Naive B cell (primary cell): ENCODE measurements around the gene GAB2. TPM values are rescaled to one million over a fixed set of nuclear protein-coding genes. Genes with fewer than 3 reads are reported as not detected.

Experiments
- ATAC-seq, 2 donors: fragments of 150-1000 bp; cut with Tn5 transposase; 2 replicates each; pipeline ENCODE4 v1.10.0; 2021; ENCODE audit warnings: low read depth in 2 of 2, mild to moderate bottlenecking in 2 of 2, moderate library complexity in 2 of 2
- DNase-seq: peaks from one replicate; pipeline ENCODE4 v3.0.0; 2022
- H3K27ac Mint-ChIP-seq, 6 donors: one replicate each; pipeline ENCODE4 v1.8.0; 2020 to 2022; ENCODE audit warnings: mild to moderate bottlenecking in 6 of 6, mixed read lengths in 6 of 6, moderate library complexity in 5 of 6, inconsistent platforms in 2 of 6
- H3K27me3 Mint-ChIP-seq, 3 donors: one replicate each; pipeline ENCODE4 v1.8.0; 2021 to 2022; ENCODE audit warnings: mixed read lengths in 3 of 3, mild to moderate bottlenecking in 1 of 3
- H3K36me3 Mint-ChIP-seq, 2 donors: one replicate each; pipeline ENCODE4 v1.8.0; 2020 to 2022; ENCODE audit warnings: mixed read lengths in 2 of 2, inconsistent platforms in 1 of 2, mild to moderate bottlenecking in 1 of 2
- H3K4me1 Mint-ChIP-seq, 3 donors: one replicate each; pipeline ENCODE4 v1.8.0; 2020 to 2022; ENCODE audit warnings: mixed read lengths in 3 of 3, inconsistent platforms in 1 of 3, mild to moderate bottlenecking in 1 of 3, moderate library complexity in 1 of 3
- H3K4me3 Mint-ChIP-seq, 8 donors: one replicate each; pipeline ENCODE4 v1.8.0; 2020 to 2022; ENCODE audit warnings: mild to moderate bottlenecking in 8 of 8, mixed read lengths in 8 of 8, moderate library complexity in 8 of 8, inconsistent platforms in 2 of 8
- H3K9me3 Mint-ChIP-seq, 7 donors: one replicate each; pipeline ENCODE4 v1.8.0; 2020 to 2022; ENCODE audit warnings: mixed read lengths in 7 of 7, mild to moderate bottlenecking in 5 of 7, inconsistent platforms in 2 of 7, moderate library complexity in 1 of 7
- polyA plus RNA-seq, 6 donors: library from polyadenylated mRNA; unstranded; fragments of 300-500 nt; fragmentation: Illumina TruSeq; gene quantifications; one replicate each; pipeline ENCODE4 v1.2.3, GENCODE V29; 2021; ENCODE audit warnings: low read depth in 6 of 6

The GAB2 gene
- polyA plus RNA-seq, 6 donors from 2014 or later: 0.71 to 4.2 (median 2.2) TPM

DNA sequence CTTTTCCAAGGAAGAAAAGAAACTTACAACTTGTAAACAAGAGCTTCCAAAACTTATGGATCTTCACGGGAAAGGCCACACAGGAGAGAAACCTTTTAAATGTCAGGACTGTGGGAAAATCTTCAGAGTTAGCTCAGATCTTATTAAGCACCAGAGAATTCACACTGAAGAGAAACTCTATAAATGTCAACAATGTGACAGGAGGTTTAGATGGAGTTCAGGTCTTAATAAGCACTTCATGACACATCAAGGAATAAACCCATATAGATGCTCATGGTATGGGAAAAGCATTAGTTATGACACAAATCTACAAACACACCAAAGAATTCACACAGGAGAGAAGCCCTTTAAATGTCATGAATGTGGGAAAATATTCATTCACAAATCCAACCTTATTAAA, 32.4 kb downstream of the GAB2 start:
- Mint-ChIP-seq H3K27me3 (no peaks in the 10 kb centered on the region), H3K4me1 (peaks cover 4 to 11% (median 11%) of the 10 kb centered on the region in 3 donors), H3K36me3 (peaks cover 15 to 23% of the 10 kb centered on the region in 2 donors), H3K9me3 (peaks cover 12 to 28% (median 14%) of the 10 kb centered on the region in 7 donors), H3K27ac (no peak overlapping the region), H3K4me3 (no peak overlapping the region)
- ATAC-seq: no peak
- DNase-seq: no peak

DNA sequence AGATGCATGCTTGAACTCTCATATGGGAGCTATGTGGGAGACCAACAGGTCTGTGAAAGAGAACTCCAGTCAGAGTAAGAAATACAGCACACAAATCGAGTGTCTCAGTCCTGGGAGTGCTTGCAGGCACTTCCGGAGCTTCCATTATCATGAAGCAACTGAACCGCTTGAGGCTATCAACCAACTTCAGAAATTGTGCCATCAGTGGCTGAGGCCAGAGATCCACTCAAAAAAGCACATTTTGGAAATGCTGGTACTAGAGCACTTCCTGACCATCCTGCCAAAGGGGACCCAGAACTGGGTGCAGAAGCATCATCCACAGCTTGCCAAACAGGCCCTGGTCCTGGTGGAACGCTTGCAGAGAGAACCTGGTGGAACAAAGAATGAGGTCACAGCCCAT, 33.4 kb downstream of the GAB2 start:
- Mint-ChIP-seq H3K9me3 (peaks cover 12 to 28% (median 14%) of the 10 kb centered on the region in 7 donors), H3K4me3 (no peak overlapping the region), H3K27me3 (no peaks in the 10 kb centered on the region), H3K36me3 (peaks cover 15 to 23% of the 10 kb centered on the region in 2 donors), H3K27ac (peak overlapping the region in 1 of 6 donors; percentile 31), H3K4me1 (peaks cover 11 to 15% (median 15%) of the 10 kb centered on the region in 3 donors)
- ATAC-seq (no peak), DNase-seq (no peak)

DNA sequence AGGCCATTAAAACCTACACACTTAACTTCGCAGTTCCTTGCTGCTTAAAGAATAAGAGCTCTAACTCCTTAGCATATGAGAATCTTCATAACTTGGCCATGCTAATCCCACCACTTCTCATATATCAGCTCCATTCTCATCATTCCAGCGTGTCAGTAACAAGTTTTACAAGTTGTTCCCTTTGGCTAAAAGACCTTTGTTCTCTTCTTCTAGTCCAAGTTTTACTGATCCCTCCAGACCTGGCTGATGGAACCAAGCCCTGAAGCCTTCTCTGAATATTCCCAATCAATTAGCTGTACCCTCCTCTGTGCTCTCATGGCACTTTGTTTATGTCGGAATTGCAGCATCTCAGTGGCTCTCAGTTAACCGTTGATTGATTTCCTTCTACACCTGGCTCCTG, 35.8 kb downstream of the GAB2 start:
- H3K27me3 Mint-ChIP-seq: no peaks in the 10 kb centered on the region
- ATAC-seq: no peak
- DNase-seq: no peak
- H3K4me1 Mint-ChIP-seq: peaks cover 23 to 25% (median 24%) of the 10 kb centered on the region in 3 donors
- H3K9me3 Mint-ChIP-seq: peaks cover 12 to 31% (median 14%) of the 10 kb centered on the region in 7 donors
- no peak overlapping the region for H3K4me3 Mint-ChIP-seq
- peak overlapping the region in 1 of 6 donors; percentile 8 for H3K27ac Mint-ChIP-seq
- H3K36me3 Mint-ChIP-seq: peaks cover 23 to 25% of the 10 kb centered on the region in 2 donors

GRCh38 chr11:78380615-78381051, 37.0 kb downstream of the GAB2 start:
- H3K9me3 Mint-ChIP-seq: peaks cover 8 to 29% (median 13%) of the 10 kb centered on the region in 7 donors
- DNase-seq (no peak), ATAC-seq (no peak)
- H3K27ac Mint-ChIP-seq: peak overlapping the region in 1 of 6 donors; percentile 16
- no peaks in the 10 kb centered on the region for H3K27me3 Mint-ChIP-seq
- H3K4me1 Mint-ChIP-seq: peaks cover 23 to 30% (median 28%) of the 10 kb centered on the region in 3 donors
- peaks cover 22 to 31% of the 10 kb centered on the region in 2 donors for H3K36me3 Mint-ChIP-seq
- no peak overlapping the region for H3K4me3 Mint-ChIP-seq

DNA sequence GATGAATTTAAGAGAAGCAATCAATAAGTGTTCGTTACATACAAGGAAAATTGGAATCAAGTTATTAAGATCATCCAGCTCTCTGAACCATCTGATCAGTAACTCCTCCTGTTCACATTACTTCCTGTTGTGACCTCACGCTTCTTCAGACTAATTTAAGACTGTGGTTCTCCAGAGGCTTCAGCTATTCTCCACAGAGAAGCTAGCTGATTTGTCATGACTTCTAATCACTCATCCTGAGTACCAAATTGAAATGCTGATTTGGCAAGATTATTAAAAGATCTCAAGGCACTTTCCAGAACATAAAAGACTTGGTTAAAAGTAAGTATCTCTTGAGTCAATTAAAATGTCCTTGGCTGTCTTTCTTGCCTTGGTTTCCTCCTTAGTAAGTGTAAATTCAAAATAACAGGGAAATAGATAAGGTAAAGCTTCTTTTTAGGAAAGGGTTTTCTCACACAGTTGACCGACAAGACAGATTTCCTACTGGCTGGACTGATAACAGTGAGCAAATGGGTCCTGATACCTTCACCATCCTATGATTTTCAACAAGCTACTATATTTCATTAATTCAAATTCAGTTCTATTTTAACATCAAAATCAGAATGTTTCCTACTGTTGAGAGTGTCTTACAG, 38.5 kb downstream of the GAB2 start:
- no peaks in the 10 kb centered on the region for H3K27me3 Mint-ChIP-seq
- peaks cover 8 to 18% of the 10 kb centered on the region in 2 donors for H3K36me3 Mint-ChIP-seq
- peaks cover 0 to 14% (median 4%) of the 10 kb centered on the region in 7 donors for H3K9me3 Mint-ChIP-seq
- H3K4me3 Mint-ChIP-seq: peak overlapping the region in 1 of 8 donors; percentile 40
- peak overlapping the region in 4 of 6 donors; percentile 5 to 71 (median 26) for H3K27ac Mint-ChIP-seq
- H3K4me1 Mint-ChIP-seq: peaks cover 23 to 35% (median 30%) of the 10 kb centered on the region in 3 donors
- ATAC-seq: peak in 1 of 2 donors; percentile 73
- peak; percentile 3 for DNase-seq

DNA sequence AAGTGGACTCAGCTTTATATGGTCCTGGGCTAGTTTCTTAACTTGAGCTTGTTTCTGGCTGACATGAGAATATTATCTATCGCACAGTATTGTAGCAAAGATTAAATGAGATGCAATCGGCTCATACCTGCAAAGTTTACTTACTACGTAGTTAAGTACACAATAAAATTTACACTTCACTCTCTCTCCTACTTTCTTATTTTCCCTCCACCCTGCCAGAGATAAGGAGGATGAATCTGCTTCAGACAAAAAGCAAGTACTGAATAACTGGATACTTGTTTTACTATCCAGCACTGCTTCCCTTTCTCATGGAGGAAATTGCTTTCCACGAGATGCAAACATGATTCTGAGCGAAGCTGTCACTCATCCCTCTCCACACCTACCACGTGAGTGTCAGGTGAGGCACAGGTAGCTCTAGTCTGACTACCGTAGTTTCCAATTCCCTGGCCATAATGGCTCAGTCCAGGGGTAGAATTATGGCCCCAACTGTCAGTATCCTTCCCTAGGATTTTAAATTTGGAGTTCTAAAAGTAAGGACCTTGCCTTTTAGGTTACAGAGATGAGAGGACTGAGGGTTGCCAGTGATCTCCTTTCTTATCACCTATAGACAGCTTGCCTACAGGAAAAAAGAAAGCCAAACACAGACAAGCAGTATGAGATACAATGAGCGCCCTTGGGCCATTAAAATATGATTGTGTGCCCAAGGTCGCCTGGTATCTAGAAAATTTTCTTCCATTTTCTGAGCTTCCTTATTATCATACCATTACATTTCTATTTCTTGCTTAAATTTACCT, 39.8 kb downstream of the GAB2 start:
- H3K9me3 Mint-ChIP-seq: peaks cover 0 to 8% (median 1%) of the 10 kb centered on the region in 7 donors
- no peak overlapping the region for H3K27ac Mint-ChIP-seq
- H3K36me3 Mint-ChIP-seq: peaks cover 0 to 16% of the 10 kb centered on the region in 2 donors
- no peaks in the 10 kb centered on the region for H3K27me3 Mint-ChIP-seq
- no peak overlapping the region for H3K4me3 Mint-ChIP-seq
- peaks cover 23 to 36% (median 25%) of the 10 kb centered on the region in 3 donors for H3K4me1 Mint-ChIP-seq
- DNase-seq (no peak), ATAC-seq (no peak)

DNA sequence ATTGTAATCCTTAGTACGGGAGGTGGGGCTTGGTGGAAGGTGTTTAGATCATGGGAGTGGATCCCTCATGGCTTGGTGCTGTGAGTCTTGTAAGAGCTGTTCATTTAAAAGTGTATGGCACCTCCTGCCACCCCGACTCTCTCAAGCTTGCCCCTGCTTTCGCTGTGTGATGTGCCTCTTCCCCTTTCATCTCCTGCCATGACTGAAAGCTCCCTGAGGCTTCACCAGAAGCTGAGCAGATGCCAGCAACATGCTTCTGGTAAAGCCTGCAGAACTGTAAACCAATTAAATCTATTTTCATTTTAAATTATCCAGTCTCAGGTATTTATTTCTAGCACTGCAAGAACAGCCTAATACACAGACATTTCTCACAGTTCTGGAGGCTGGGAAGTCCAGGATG, 40.8 kb downstream of the GAB2 start:
- Mint-ChIP-seq H3K4me3 (no peak overlapping the region), H3K4me1 (peaks cover 27 to 46% (median 29%) of the 10 kb centered on the region in 3 donors), H3K27me3 (no peaks in the 10 kb centered on the region), H3K27ac (no peak overlapping the region), H3K36me3 (peaks cover 0 to 16% of the 10 kb centered on the region in 2 donors), H3K9me3 (peaks cover 0 to 8% (median 1%) of the 10 kb centered on the region in 7 donors)
- ATAC-seq: no peak
- DNase-seq: no peak

DNA sequence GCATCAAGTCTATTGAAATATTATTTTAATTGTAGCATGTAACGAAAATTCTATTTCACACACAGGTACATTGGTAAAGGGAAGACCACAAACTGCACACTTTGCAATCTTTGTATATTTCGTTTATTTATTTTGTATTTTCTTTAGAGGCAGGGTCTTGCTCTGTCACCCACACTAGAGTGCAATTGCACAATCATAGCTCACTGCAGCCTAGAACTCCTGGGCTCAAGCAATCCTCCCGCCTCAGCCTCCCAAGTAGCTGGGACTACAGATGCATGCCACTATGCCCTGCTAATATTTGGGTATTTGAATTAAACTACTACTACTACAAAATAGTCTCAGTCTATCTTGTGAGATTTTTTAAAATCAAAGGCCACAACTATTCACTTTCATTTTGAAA, 42.7 kb downstream of the GAB2 start:
- H3K36me3 Mint-ChIP-seq: peaks cover 0 to 16% of the 10 kb centered on the region in 2 donors
- ATAC-seq (no peak), DNase-seq (no peak)
- H3K9me3 Mint-ChIP-seq: peaks cover 0 to 8% (median 1%) of the 10 kb centered on the region in 7 donors
- peaks cover 30 to 51% (median 35%) of the 10 kb centered on the region in 3 donors for H3K4me1 Mint-ChIP-seq
- no peak overlapping the region for H3K4me3 Mint-ChIP-seq
- no peaks in the 10 kb centered on the region for H3K27me3 Mint-ChIP-seq
- no peak overlapping the region for H3K27ac Mint-ChIP-seq

DNA sequence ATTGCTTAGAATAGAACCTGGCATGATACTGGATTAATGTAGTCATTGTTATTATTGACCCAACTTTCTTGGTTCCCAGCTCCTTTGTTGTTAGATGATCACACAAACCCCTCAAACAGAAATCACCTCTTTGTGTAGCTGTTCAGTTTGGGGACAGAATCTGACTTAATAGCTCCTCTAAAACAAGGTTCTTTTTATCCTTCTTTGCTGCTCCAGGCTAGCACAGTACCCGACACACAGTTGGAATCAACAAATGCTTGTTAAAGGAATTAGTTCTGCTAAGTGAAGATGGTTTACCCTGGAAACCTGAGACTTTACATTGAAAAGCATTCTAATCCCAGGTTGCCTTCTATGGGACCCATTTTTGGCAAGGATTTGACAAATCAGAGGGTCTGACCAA, 43.9 kb downstream of the GAB2 start:
- Mint-ChIP-seq H3K4me3 (no peak overlapping the region), H3K36me3 (peaks cover 0 to 16% of the 10 kb centered on the region in 2 donors), H3K4me1 (peaks cover 20 to 42% (median 25%) of the 10 kb centered on the region in 3 donors), H3K9me3 (peaks cover 0 to 8% (median 1%) of the 10 kb centered on the region in 7 donors), H3K27ac (no peak overlapping the region), H3K27me3 (no peaks in the 10 kb centered on the region)
- DNase-seq: no peak
- ATAC-seq: no peak

- H3K4me1 Mint-ChIP-seq: peaks cover 17 to 38% (median 22%) of the 10 kb centered on the region in 3 donors
- peaks cover 0 to 8% of the 10 kb centered on the region in 2 donors for H3K36me3 Mint-ChIP-seq
- no peak for ATAC-seq
- no peak for DNase-seq
- H3K9me3 Mint-ChIP-seq: peaks cover 0 to 8% (median 1%) of the 10 kb centered on the region in 7 donors
- H3K4me3 Mint-ChIP-seq: no peak overlapping the region
- H3K27me3 Mint-ChIP-seq: no peaks in the 10 kb centered on the region
- peak overlapping the region in 2 of 6 donors; percentile 4 to 13 for H3K27ac Mint-ChIP-seq
Measured at GRCh38 chr11:78372114-78372768, 45.4 kb downstream of the GAB2 start.

- peaks cover 0 to 1% of the 10 kb centered on the region in 2 donors for H3K36me3 Mint-ChIP-seq
- peaks cover 0 to under 1% (median 0%) of the 10 kb centered on the region in 7 donors for H3K9me3 Mint-ChIP-seq
- no peaks in the 10 kb centered on the region for H3K27me3 Mint-ChIP-seq
- DNase-seq (no peak), ATAC-seq (peak; percentile 20 to 46)
- H3K27ac Mint-ChIP-seq: peak overlapping the region in 1 of 6 donors; percentile 43
- H3K4me3 Mint-ChIP-seq: peak overlapping the region in 2 of 8 donors; percentile 1 to 11
- H3K4me1 Mint-ChIP-seq: peaks cover 14 to 45% (median 22%) of the 10 kb centered on the region in 3 donors
Measured at GRCh38 chr11:78371221-78371891, 46.3 kb downstream of the GAB2 start.

DNA sequence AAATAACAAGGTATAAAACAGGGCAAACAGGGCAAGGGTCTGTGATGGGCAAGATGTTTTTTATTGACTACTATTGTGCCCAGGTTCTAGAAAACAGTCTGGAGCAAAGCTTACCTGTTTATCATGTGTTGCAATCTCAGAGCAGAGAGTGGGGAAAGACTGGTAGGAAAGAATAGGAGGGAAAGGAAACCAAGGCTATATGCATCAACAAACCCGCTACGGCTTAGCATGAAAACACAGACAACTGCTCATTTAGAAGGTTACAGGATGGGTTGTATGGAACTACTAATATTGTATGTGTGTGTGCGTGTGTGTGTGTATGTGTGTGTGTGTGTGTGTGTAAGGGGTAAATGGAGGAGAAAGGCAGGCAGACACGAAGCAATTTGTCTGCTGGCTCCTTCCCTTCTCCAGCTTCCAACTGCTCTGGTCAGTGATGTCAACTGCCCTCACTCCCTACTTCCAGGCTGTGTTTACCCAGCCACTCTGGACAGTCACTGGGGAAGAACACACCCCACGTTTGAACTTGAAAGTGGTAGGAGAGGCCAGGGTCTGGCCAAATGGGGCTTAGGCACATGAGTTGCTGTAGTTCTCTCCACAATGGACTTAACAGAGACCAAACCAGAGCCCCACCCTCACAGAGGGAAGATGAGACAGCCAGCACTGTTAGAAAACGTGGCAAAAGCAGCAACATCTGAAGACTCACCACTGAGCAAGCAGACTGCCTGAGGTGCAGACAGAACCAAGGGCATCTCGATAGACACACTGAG, 47.0 kb downstream of the GAB2 start:
- Mint-ChIP-seq H3K27me3 (no peaks in the 10 kb centered on the region), H3K4me1 (peaks cover 14 to 40% (median 18%) of the 10 kb centered on the region in 3 donors), H3K27ac (peak overlapping the region in 1 of 6 donors; percentile 57), H3K36me3 (no peaks in the 10 kb centered on the region), H3K9me3 (no peaks in the 10 kb centered on the region), H3K4me3 (peak overlapping the region in 1 of 8 donors; percentile 11)
- DNase-seq (no peak), ATAC-seq (no peak)
